Stimulated activated CD4-positive, alpha-beta T cell treated with anti-CD3 and anti-CD28 coated beads, Interleukin-4, amount 100 ng/mL, for 24 hours (primary cell): ENCODE results near the gene IFT81.
A peak's percentile ranks its signal among the peaks of the same experiment; 100 is the strongest.
"Not testable (repeated sequence)": the region's sequence is repeated elsewhere in the genome, so short reads cannot be mapped to it uniquely, and the experiment has no call there.

Experiments
- DNase-seq: peaks from one replicate; pipeline ENCODE4 v3.0.0-alpha.2; 2020

IFT81 gene

GRCh38 chr12:110211639-110212536 is 87.7 kb downstream of the IFT81 start:
- not testable (repeated sequence) for DNase-seq

DNA sequence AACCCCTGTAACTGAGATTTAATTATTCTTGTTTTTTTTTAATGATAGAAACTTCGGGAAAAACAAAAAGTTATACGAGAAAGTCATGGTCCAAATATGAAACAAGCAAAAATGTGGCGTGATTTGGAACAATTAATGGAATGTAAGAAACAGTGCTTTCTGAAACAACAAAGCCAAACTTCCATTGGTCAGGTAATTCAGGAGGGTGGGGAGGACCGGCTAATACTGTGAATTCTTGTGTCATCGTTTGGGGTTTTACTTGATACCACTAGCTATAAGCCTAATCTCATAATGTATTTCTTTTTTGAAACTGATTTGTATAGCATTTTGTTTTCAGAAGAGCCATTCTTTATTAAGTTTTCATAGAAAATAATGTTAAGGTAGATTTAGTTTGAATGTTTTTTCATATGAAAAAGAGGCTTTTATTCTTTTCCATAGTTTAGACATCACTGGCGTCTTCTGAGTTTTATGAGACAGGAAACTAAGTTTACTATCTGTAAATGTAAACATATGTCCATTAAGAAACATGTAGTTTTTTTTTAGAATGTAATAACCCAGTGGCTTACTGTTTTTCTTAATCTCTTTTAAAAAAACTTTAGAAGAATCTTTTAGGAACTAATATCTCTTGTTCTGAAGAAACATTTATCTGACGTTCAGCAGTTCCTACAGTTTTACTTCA is 94.0 kb downstream of the IFT81 start:
- DNase-seq, result no peak

DNA sequence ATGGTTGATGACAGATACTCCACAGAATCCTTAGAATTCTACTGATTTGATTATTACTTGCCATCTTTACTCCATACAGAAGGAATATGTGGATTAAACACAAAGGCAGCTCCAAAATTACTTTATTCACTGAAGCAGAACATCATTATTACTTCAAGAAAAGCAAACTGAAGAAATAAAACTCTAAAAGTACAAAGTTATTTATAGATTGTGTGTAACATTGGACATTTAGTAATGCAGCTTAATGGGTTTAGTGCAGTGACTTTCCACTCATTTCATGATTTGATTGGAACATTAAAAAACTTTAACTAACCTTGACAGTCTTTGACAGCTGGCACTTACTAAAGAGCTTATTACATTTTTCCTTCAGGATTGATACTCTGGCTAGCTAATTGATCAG is 97.9 kb downstream of the IFT81 start:
- no peak for DNase-seq

DNA sequence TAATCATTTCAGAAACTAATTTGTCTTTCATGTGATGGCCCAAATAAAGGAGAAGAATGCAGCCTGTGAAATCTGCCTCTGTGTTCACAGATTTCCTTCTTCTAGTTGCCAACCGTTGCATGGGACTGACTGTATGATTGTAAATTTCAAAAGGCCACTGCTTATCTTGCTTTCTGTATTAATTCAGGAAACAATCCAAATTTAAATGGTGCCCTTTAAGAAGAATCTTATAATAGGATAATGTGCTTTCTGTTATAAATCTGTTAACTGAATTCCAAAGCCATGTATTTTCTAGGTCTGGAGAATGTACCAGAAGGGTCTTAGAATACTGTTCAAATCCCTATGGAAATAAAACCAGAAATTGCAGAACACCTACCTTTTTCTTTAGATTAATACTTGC is 98.3 kb downstream of the IFT81 start:
- DNase-seq, result no peak

DNA sequence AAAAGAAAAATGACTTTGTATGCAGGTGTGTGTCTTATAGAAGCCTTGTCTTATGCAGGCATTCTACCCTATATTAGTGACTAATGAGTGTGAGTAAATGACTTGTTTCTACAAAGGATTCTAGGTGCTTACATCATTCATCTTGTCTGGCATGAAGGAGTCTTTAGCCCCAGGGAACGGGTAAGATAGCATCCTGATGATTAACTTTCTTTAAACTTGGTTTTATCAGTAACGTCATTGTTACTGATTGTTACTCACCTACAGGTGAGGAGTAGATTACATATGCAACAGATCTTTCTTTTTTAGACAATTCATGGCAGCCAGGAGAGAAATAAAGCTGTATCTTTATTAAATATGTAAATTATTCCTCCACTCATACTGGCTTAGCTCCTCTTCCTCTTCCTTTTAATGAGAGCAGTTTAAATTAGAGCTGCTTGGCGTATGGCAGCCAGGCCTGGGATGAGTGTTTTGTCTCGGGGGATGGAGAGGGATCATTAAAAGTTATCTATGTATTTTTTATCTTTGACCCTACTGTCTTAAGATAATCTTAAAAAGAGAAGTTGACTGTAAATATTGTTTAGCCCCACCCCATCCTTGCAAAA is 99.7 kb downstream of the IFT81 start:
- DNase-seq, result no peak

DNA sequence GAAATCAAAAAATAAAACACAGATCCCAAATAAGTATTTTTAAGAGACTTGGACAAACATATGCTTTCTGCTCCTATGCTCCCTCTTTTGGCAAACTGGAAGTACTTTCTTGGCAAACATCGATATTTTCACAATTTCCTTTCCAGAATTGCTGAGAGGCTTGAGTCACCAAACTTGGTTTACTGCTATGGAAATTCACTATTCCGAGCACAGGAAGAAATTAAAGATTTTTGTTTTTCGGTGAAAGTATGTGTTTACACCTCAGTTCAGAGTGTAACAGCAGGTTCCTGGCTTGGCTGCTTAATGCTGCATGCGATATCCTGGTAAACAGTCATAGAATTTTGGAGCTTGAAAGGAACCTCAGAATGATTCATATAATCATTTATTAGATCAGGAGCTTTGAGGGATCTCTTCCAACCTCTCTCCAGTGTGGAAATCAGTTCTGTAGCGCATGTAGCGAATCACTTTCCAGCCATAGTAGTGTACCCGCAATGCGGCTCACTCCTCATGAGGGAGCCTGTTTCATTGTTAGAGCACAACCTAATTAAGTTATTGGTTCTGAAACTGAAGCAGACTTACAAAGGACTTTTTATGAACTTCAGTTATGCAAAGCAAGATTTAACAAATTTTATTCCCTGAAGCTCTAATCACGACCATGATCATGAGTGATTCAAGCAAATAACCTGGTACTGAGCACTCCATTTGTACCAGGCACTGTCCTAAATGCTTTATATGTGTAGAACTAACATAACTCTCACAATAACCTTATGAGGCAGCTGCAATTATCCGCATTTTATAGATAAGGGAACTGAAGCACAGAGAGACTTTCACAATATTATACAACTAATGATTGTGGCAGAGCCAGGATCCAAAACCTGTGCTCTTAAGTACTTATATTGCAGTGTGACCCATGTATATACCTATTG is 100.5 kb downstream of the IFT81 start:
- no peak for DNase-seq

- DNase-seq, result no peak
Measured at GRCh38 chr12:110227138-110227537, 103.0 kb downstream of the IFT81 start.

DNA sequence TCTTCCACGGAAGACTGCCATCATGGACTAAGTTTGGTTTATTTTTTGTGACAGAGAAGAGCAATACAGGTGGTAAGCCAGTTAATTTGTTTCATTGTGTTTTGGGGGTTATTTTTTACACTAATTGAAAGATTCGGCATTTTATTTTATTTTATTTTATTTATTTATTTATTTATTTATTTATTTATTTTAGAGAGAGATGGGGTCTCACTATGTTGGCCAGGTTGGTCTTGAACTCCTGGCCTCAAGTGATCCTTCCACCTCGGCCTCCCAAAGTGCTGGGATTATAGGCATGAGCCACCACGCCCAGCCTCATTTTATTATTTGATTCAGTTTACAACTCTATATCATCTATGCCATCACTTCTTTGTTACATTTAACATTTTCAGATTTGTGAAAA is 104.2 kb downstream of the IFT81 start:
- not testable (repeated sequence) for DNase-seq

DNA sequence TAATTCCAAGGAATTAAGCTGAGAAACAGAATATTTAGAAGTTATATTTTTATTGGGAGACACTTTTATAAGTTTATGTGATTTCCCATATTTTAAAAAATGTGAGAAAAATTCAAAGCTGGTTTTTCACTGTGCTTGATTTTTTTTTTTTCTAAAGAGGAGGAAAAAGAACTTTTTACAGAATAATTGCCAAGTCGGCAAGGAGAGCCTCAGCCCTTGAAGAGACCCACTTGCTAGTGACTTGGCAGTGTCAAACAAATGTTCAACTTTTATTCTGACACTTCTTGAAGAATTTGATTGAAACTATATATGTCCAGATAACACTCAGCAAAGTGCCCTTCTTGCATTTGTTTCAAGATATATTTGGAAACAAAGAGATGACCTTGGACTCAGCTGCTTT is 104.6 kb downstream of the IFT81 start:
- DNase-seq, result no peak

GRCh38 chr12:110229409-110229808 is 105.3 kb downstream of the IFT81 start:
- DNase-seq, result no peak

- no peak for DNase-seq
Measured at GRCh38 chr12:110230655-110231054, 106.5 kb downstream of the IFT81 start.

DNA sequence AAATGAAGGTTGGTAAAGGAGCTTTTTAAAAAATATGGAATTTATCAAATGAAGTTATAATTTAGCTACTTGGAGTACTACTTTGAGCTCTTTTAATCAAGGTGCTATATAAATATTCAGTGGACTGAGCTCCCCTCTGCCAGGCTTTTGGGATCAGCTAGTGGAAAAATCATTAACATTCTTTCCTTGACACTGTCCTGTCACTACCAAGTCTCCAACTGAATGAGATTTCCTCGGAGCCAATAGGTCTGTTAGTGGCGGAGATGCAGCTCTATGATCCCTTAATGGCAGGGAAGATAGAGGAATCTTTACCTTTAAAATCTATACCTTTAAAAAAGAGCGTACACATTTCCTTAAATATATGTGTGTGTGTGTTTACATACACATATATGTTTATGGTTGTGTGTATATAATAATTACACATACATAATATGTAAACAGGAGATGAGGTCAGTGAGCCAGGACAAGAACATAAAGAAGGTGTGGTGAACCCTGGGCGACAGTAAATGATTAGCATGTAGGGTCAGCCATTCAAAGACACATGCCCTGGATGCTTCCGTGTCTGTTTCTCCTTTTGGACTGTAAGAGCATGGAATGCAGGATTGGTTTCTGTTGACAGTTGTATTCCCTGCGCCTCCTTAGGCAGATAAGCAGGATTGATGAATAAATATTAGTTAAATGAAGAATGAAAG is 109.2 kb downstream of the IFT81 start:
- DNase-seq, result no peak

DNA sequence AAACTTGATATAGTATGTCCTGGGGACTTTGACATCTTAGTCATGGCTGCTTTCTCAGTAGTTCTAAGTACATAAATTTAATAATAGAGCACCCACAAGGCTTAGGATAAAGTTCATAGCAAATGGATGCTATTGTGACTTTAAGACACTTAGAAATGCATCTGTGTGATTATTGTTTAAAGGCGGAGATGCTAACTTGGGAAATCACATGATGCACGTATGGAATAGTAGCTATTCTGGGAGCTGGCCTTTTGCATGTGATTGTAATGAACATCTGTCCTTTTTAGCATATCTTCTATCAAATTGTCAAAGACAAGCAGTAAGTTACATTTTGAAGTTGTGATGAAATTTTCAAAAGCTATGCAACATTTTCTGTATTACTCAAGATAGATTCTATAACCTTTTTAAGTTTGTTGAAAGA is 110.2 kb downstream of the IFT81 start:
- no peak for DNase-seq

- no peak for DNase-seq
Measured at GRCh38 chr12:110234755-110235154, 110.6 kb downstream of the IFT81 start.

- no peak for DNase-seq
Measured at GRCh38 chr12:110235383-110235782, 111.2 kb downstream of the IFT81 start.

DNA sequence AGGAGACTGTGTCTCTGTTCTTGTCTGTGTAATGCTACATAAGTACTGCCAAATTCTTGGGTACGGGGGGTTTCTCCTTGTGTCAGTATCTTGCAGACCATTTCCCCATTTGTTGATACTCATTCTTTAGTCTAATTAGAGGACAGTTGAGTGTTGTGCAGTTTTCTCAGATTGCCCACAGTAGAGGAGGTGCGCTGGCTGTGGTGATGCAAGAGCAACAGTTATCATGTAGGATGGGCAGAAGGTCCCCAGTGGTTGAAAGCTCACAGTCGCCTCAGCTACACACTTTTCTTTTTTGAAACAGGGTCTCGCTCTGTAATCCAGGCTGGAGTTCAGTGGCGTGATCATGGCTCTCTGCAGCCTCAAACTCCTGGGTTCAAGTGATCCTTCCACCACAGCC is 119.1 kb downstream of the IFT81 start:
- DNase-seq, result no peak

DNA sequence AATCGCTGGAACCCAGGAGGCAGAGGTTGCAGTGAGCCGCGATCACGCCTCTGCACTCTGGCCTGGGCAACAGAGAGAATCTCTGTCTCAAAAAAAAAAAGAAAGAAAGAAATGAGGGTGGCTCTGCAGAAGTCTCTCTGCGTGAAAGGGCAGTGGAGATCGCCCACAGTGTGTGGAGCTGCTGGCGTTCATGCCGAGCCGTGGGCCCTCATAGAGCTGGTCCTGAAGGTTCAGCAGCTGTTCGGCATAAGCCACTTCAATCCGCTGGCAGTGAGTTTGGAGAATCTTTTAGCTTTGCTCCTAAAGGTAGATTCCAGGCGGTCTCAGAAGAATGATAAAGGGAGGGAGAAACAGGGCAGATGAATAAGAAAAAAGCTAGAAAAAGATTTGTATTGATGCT is 120.2 kb downstream of the IFT81 start:
- no peak for DNase-seq

DNA sequence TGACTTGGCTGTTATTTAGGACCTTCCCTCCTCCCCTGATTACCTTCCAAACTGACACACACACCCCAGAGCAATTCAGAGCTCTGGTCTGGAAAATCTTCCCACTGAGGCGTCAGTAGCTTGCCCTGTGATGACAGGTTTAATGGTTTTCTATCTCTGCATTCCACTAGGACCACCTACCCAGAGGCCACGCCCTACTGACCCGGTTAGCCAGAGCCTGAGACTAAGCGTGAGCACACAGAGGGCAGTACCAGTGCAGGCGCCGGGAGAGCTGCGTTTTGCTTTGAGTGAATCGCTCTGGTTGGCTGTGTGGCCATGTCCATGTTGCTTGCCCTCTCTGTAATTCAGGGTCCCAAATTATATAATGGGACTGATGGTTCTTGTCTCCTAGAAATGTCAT is 120.7 kb downstream of the IFT81 start:
- no peak for DNase-seq

GRCh38 chr12:110245369-110245772 is 121.2 kb downstream of the IFT81 start:
- peak; percentile 48 for DNase-seq

DNA sequence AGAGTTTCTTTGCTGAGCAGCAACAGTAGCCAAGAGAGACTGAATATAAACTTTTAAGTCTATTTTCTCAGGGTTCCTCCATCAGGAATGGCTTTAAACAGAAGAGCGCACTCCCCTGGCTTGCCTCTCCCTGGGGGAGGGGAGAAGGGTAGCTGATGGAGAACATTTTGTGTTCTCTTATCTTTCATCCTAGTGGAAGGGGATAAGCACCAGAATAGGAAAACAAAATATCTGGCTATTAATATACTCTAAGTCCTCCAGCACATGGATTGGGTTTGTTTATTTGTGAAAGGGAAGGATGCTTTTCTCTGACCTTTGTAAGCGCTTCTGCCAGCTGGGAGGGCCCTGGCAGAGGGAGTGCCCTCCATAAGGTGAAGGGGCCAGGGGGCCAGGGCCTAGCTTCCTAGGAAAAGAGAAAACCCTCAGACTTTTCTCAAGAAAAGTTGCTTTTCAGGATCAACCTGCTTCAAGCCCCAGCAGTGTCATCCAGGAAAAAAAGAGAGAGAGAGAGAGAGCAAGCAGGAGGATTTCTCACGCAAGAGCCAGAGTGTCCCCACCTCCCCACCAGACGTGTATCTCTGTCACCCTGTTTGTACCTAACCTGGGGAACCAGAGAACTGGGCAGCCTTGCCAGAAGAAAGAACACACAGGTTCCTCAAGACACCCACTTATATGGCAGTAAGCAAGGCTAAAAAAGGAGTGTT is 122.6 kb downstream of the IFT81 start:
- no peak for DNase-seq

DNA sequence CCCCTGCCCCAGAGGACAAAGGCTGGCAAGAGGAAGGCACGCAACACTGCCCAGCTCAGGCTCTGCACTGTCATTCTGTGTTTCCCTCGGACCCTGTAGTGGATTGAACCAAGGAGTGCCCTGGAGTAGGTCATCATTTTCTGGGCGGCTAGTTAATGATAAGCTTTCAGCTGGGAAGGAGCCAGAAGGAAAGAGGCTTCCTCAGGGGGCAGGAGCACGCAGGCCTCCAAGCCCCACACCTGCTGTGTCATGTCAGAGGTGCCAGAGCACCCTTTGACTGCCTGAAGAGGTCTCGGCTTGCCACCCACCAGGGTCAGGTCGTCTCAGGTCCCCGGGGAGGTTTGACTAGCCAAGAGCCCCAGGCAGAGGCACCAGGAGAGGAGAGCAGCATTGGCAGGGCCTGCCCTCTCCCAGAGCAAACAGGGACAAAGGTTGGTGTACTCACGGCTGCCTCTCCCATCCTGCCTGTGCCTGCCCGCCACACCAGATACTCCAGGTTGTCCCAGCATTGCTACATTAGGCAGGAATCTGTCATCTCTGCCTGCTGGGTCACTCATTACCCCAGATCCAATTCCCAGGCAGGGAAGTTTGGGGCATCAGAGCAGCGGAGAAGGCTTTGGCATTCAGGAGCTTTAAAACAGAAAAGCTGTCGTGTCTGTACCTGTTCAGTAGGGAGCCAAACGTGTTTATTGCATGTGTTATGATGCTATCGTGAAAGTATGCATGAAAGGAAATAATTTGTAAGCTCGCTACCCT is 123.4 kb downstream of the IFT81 start:
- DNase-seq, result no peak
